T-helper 2 cell treated with Interferon-gamma antibody and Interleukin-4, amounts not matched to agents 100 ng/mL and 5 ng/mL, for 36 hours (primary cell): ENCODE data around the gene GID8. TPM values are rescaled to one million over a fixed set of nuclear protein-coding genes. Genes with fewer than 3 reads are reported as not detected.

Experiments
- intact Hi-C: fragments of 100-400 bp; cut with micrococcal nuclease; formaldehyde crosslinking; loops from one replicate; pipeline ENCODE4 v1.15.1; 2023
- total RNA-seq: library from RNA; stranded (reverse); gene quantifications from 2 replicates; pipeline ENCODE4 v1.2.3, GENCODE V29; 2022

GID8 gene
- total RNA-seq, 1 donor from 2014 or later = 34.9 TPM

GRCh38 chr20:62968378-62969178 is 30.6 kb downstream of the GID8 start:
- intact Hi-C loops = no loop called here

GRCh38 chr20:62969179-62969760 is 31.3 kb downstream of the GID8 start:
- intact Hi-C loops = no loop called here

GRCh38 chr20:62969939-62970306 is 32.0 kb downstream of the GID8 start:
- intact Hi-C loops = no loop called here

DNA sequence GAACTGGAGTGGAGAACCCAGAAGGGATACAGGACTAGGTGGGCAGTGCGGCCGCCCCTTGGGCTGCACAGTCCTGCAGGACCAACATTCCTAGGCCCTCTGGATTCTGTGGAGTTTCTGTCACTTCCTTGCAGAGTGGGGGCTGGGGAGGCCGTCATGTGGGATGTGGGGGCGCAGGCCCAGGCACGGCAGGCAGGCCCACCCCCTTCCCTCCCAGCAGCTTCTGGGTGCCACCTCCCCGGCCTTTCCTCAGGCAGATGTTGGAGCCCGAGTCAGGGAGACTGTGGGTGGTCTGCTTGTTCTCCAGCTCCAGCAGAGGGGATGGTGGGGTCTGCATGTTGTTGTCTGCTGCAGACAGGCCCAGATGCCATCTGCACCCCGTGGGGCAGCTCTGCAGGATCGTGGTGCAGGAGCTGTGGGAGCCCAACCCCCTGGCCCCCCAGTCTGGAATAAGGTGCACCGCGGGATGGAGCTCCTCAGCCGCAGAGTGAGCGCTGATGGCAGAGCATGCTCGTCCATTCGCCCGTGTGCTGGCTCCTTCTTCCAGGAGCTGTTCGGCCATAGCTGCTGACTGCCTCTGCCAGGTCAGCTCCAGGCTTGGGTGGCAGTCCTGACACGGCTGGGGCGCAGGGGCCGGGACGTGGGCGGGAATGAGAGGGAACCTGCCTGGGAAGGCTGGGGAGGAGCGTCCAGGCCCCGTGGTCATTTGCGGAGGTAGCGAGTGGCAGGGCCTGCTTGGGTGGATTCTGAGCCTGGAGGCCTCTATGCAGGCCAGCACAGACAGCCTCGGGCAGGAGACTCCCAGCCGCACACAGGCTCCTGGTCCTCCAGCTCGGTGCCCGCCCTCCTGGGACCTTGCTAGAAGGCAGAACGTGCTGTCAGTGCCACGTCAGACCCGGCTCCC is 32.6 kb downstream of the GID8 start:
- intact Hi-C loops = no loop called here

DNA sequence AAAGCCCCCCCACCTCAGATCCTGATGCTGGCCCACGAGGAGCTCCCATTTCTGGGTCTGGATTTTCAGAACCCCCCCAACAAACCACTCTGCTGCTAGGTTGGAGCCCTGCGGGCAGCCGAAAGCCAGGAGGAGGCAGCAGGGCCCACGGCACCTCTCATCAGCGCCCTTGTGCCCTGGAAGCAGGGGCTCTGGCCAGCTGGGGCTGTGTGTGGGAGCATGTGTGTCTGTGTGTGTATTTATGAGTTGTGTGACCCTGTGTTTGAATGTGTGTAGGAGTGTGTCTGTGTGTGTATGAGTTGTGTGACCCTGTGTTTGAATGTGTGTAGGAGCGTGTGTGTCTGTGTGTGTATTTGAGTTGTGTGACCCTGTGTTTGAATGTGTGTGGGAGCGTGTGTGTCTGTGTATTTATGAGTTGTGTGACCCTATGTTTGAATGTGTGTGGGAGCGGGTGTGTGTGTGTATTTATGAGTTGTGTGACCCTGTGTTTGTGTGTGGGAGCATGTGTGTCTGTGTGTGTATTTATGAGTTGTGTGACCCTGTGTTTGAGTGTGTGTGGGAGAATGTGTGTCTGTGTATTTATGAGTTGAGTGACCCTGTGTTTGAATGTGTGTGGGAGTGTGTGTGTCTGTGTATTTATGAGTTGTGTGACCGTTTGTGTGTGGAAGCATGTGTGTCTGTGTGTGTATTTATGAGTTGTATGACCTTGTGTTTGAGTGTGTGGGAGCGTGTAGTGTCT is 33.4 kb downstream of the GID8 start:
- intact Hi-C loops = no loop called here

- intact Hi-C loops = loop anchor here (1.0 kb wide), 1 partner anchor 37 kb away; no protein-coding TSS in a partner anchor
These were observed 34.2 kb downstream of the GID8 start for GRCh38 chr20:62971950-62972844.

DNA sequence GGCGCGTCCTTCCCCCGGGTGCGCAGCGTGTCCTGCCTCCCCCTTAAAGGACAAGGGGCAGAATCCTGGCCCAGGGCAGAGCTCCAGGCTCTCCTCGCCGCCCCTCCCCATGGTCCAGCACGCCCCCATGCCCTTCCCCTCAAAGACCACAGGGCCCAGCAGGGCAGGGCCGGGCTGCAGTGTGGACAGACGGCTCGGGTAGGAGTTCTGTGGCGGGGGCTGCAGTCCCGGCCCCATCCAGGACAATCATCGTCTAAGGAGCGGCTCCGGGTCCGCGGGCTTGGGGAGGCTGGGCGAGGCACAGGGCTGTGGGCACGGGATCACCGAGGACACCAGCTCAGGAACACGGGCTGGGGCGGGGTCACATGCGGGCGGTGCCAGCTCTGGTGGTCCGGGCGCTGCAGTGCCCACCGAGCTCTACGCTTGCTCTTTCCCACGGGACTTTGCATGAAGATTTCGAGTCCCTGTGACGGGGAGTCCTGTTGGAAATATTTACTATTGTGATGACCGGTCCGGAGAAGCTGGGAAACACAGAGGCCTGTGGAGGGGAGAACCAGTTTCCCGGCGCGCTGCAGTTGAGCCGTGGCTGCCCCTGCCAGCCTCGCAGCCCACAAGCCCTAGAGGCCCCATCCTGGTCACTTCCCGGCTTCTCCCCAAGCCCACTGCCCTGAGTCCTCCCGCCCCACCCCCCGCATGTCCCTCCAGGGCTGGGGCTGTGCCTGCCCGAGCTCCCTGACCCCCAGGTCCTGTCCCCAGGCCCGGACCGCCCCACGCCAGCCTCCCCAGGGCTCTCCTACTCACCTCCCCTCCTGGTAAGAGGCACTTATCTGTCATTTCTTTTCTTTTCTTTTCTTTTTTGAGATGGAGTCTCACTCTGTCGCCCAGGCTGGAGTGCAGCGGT is 35.1 kb downstream of the GID8 start:
- intact Hi-C loops = loop anchor here (1.0 kb wide), 1 partner anchor 36 kb away; no protein-coding TSS in a partner anchor

DNA sequence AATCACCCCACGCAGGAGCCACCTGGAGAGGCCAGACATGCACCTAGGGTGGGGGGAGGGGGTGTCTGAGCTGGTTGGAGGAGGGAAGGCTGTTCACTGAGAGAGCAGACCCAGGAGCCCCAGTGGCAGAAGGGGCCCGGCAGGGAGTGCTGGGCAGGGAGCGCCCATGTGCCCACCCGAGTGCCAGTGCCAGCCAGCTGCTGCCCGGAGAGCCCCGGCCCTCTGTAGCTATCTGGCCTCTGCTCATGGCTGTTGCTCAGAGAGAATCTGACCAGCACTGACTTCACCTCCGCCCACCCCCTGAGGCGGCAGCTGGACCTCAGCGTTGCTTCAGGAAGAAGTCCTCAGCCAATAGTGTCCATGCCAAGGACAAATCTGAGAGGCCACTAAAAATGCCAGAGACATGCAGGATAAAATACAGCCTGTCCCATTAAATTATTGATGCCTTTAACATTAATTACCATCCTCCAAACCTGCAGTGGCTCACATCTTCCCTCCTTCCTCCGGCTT is 37.4 kb downstream of the GID8 start:
- intact Hi-C loops = no loop called here

DNA sequence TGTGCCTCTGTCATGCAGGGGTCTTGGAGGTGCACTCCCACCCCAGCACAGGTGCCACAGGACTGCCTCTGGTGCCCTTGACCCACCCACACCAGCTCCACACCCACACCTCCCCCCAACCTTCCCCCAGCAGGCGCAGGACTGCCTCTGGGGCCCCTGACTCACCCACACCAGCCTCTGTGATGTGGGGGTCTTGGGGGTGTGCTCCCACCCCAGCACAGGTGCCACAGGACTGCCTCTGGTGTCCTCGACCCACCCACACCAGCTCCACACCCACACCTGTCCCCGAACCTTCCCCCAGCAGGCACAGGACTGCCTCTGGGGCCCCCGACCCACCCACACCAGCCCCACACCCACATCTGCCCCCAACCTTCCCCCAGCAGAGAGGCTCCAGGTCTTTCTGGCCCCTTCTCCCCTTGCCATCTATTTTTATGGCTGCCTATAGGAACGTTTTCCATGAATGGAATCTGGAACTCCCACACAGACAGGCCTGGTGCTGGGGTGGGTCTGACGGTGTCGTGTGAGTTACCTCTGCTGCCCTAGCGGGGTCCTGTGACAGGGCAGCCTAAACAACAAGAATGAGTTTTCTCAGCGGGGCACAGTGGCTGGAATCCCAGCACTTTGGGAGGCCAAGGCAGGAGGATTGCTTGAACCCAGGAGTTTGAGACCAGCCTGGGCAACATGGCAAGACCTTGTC is 38.0 kb downstream of the GID8 start:
- intact Hi-C loops = no loop called here

GRCh38 chr20:62976886-62977285 is 38.9 kb downstream of the GID8 start:
- intact Hi-C loops = no loop called here

DNA sequence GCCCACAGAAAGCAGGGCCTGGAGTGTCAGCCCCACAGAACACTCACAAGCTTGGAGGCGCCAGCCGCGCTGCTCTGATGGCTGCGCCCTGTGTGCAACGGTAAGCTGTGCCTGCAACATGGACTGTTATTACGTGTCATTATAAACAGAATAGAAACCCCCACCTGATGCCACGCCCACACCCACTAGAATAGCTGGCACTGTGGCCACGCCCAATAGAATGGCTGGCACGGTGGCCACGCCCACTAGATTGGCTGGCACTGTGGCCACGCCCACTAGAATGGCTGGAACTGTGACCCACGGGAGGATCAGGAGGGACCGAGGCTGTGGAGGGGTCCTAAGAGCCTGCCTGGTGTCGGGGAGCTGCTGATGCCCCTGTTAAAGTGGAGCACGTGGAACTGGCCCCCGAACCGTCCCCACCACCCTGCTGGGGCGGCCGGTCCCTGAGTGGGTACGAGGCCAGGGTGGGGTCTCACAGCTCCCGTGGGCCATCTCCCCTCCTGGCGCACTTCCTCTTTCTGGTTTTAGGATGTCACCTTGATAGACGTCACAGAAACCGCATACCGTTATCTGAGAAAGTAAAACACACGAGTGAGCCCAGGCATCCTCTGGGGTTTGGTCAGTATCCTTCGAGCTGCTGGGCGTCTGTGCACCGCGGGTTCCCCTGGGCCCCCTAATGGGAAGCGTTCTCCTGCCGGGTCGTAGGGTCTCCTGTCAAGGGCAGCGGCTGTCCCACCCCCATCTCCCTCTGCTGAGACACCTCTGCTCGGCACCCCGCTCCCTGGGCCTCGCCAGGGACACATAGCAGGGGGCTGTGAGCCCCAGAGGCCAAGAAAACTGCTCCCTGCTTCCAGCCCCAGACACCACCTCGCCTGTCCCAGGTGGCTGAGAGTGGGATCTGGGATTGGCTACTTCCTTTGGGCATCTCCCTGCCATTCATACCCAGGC is 39.9 kb downstream of the GID8 start:
- intact Hi-C loops = no loop called here

DNA sequence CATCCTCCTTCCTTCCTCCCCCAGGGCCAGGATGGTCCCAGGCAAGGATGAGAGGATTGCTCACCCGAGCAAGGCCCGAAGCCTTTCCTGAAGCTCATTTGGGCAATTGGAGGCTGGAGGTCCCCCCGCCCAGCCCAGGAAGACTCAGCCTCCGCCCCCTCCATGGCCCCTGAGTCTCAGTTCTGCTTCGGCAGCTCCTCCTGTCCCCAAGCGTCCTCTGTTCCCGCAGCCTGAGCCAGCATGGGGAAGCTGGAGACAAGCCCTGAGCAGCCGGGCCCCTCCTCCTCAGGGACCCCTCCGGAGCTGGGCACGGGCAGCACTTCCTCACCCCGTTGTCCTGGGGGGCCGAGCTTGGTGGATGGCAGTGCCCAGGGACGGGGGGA is 40.6 kb downstream of the GID8 start:
- intact Hi-C loops = no loop called here

- intact Hi-C loops = no loop called here
These were observed 41.4 kb downstream of the GID8 start for GRCh38 chr20:62979310-62979709.

DNA sequence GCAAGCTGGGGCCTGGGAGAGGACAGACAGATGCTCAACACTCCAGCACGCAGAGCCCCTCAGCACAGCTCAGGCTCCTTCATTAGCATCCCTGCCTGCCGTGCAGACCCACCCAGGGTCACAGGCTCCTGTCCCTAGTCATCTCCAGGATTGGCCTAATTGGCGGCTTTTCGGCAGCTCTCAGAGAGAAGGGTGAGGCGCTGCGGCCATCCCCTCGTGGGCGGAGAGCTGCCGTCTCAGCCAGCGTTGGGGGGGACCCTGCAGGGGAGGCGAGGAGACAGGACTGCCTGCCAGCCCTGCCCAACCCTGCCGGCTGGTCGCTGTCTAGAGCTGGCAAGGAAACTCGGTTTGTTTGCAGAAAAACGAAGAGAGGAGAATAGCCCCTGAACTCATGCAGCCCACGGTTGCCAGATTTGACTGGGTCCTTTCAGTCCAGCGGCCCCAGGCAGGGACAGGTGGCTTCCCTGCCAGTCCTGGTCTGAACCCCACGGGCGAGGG is 42.0 kb downstream of the GID8 start:
- intact Hi-C loops = no loop called here

DNA sequence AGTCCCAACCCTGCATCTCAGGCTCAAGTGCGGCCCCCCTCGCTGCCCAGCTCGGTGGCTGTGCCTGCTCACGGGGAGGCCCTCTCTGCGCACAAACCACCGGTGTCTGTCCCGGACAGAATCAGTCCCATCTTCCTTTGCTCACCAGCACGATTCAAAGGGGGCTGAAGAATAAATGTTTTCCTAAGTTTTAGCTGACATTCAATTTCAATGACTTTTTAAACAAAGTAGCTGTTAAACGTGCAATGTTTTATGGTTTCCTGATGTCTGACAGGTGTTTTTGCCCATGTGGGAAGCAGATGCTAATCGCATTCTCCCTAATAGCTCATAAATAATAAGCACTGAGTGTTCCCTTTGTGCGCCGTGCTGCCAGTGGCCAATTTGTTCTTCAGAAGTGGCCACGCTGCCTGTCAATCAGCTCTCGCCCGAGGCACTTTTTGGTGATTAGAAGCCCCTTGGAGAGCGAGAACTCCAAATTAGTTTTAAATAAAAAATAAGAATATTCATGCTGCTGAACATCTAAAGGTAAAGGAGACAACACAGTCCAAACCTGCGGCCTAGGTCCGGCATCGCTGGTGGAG is 42.5 kb downstream of the GID8 start:
- intact Hi-C loops = no loop called here

- intact Hi-C loops = no loop called here
These were observed 43.0 kb downstream of the GID8 start for GRCh38 chr20:62980970-62981369.
